DMS114 treated with DMSO at 0.1 percent for 48 hours (cell line): ENCODE data around the gene MYBPH.

Experiments used
- DNase-seq: peaks from one replicate; lab custom pipeline; 2025; ENCODE audit not compliant: unreplicated experiment; lab: John Stamatoyannopoulos, UW

The MYBPH gene

GRCh38 chr1:203201516-203202205, 26.0 kb upstream of the MYBPH start:
- DNase-seq, result no peak

DNA sequence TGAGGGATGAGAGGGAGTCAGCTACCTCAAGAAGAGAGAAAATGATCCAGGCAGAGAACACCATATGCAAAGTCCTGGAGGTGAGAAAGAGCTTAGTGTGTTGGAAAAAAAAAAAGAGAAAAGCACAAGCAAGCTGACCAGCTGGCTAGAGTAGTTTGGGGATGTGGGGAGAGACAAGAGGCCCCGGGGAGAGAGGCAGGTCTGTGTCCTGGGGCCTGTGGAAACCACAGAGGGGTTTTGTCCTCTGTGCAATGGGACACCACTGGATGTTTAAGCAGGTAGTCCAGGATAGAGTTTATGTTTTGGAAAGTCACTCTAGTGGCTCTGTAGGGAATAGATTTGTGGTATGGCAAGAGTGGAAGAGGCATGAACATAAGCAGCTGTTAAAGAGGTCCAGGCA, 25.3 kb upstream of the MYBPH start:
- DNase-seq, result no peak

- DNase-seq, result no peak
These were observed 24.4 kb upstream of the MYBPH start for GRCh38 chr1:203199816-203200571.

GRCh38 chr1:203199481-203199815, 23.8 kb upstream of the MYBPH start:
- no peak for DNase-seq

- no peak for DNase-seq
These were observed 23.4 kb upstream of the MYBPH start for GRCh38 chr1:203199002-203199401.

GRCh38 chr1:203197625-203198024, 22.0 kb upstream of the MYBPH start:
- DNase-seq, result no peak

GRCh38 chr1:203196371-203196770, 20.7 kb upstream of the MYBPH start:
- no peak for DNase-seq

GRCh38 chr1:203190949-203191348, 15.3 kb upstream of the MYBPH start:
- DNase-seq, result no peak

GRCh38 chr1:203189951-203190352, 14.3 kb upstream of the MYBPH start:
- DNase-seq, result no peak

DNA sequence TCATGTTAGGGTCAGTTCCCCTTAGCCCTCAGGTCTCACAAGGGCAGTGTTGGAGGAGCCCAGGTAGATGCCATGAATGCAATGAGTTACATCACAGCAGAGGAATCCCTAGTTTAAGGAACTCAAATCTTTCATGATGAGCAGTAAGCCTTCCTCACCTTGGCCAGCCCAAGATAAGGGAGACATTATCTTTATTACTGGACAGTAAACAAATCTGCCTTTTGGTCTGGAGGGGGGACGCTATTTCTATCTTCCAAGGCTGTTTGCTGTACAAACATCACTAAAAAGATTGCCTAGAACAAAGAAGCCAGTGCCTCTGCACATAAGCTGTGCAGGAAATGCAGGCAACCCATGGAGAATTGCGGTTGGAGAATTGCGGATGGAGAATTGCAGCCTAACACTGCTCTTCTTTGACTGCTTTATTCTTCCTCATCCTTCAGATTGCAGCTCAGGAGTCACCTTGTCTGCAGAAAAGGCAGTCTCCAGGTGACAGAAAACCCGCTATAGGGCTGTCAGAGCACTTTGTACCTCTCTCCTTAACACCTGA, 13.1 kb upstream of the MYBPH start:
- DNase-seq, result no peak

DNA sequence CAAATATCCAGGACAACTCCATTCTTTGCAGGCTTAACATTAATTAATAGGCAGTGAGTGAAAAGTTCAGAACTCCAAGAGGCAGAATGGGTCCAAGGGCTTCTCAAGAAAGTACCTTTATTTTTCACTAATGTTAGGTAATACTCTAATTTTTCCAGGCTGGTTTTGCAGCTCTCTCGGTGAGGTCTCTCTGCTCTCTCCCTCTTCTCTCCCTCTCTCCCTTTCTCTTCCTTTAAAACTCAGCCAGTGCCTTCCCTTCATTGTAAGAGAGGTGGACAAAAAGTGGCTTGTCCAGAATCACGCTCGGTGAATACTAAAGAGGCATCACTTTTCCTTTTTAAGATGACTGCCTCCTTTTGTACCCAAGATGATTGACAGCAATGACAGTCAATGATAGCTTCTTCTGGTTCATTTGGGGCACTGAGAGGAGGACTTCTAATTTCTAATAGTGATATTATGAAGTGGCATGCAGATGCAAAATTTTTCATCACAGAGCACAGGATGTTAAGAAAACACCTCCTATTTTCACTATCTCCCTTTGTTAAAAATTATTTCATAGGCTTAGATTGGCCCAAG, 12.2 kb upstream of the MYBPH start:
- DNase-seq, result no peak

- DNase-seq, result no peak
These were observed 11.7 kb upstream of the MYBPH start for GRCh38 chr1:203187304-203187685.

- DNase-seq, result no peak
These were observed 11.0 kb upstream of the MYBPH start, which contains the start of gene CHI3L1 for GRCh38 chr1:203186446-203187303. TSS of gene CHI3L1 (minus strand) at chr1:203186704. CDS start at chr1:203186623, 81 bp downstream.

GRCh38 chr1:203186091-203186445, 10.4 kb upstream of the MYBPH start:
- DNase-seq, result no peak

- DNase-seq, result no peak
These were observed 10.0 kb upstream of the MYBPH start for GRCh38 chr1:203185585-203185984.

- no peak for DNase-seq
These were observed 9.4 kb upstream of the MYBPH start for GRCh38 chr1:203185061-203185461.

- no peak for DNase-seq
These were observed 8.8 kb upstream of the MYBPH start for GRCh38 chr1:203184467-203184866.

GRCh38 chr1:203183828-203184227, 8.2 kb upstream of the MYBPH start:
- no peak for DNase-seq

- no peak for DNase-seq
These were observed 6.8 kb upstream of the MYBPH start for GRCh38 chr1:203182387-203182953.

DNA sequence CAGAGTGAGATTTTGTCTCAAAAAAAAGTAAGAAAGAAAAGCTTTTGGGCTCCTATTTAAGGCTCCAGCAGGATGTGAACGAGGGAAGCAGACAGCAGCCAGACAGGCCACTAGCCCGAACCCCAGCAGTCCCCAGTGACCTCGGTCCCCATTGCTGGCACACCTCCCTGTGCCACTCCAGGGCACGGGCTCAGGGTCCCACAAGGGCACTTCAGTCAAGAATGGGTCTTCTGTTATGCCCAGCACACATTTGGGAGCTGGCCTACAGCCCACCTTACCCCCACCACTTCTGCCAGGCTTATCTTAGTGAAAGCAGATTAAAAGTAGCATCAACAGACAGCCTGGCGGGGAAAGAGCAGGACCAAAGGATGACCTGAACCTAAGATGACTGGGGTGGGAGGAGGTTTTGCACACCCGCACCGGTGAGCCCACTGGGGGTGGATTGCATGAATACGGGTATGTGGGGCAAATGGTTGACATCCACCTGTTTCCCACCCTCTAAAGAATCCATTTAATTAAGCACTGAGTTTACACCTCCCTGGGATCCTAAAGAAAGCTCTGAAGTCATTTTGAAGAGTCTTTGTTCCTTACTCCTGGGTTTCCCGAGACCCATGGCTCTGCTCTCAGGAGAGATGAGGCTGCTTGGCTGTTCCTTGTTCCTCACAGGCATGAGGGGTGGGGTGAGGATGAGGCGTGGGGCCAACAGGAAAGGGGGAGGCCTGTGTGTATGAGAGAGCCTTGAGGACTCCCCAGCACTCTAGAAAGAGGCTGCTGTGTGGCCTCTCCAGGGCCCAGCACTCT, 6.2 kb upstream of the MYBPH start:
- no peak for DNase-seq
